NCI-H82 (cell line): ENCODE results near the gene SLC25A39.
A peak's percentile ranks its signal among the peaks of the same experiment; 100 is the strongest.

Source experiments
- DNase-seq: peaks from one replicate; lab custom pipeline; 2025; lab: John Stamatoyannopoulos, UW

Gene SLC25A39

GRCh38 chr17:44314524-44314868, 10.1 kb downstream of the SLC25A39 start:
- no peak for DNase-seq

- no peak for DNase-seq
These were observed 10.6 kb downstream of the SLC25A39 start for GRCh38 chr17:44314031-44314430.

DNA sequence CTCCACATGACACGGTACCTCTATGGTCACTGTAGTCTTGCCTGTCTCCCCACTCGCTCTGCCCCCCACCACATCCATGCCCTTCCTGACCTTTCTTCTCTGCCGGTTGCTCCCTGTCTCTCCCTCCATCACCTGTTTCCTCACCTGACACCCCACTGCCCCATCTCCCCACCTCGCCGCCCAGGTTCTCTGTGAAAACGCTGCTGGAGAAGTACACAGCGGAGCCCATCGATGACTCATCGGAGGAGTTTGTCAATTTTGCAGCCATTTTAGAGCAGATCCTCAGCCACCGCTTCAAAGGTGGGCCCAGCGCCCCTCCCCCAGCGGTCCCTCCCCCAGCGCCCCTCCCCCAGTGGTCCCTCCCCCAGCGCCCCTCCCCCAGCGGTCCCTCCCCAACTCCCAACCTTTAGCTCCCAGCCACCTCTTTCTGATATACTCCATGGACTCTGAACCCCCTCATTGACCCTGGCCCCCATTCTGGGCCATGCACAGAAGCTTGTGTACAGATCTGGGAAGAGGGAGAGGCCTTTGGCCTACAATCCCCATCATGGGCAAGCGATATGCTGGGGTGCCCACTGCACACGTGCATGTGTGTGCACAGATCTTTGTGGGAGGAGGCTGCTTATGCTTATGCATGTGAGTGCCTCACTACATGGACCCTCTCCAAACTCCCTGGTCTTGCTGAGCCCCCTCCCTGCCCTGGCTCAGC, 12.1 kb downstream of the SLC25A39 start:
- no peak for DNase-seq

GRCh38 chr17:44311562-44312181, 13.0 kb downstream of the SLC25A39 start:
- peak; percentile 51 for DNase-seq

- no peak for DNase-seq
These were observed 13.8 kb downstream of the SLC25A39 start for GRCh38 chr17:44310609-44311376.

DNA sequence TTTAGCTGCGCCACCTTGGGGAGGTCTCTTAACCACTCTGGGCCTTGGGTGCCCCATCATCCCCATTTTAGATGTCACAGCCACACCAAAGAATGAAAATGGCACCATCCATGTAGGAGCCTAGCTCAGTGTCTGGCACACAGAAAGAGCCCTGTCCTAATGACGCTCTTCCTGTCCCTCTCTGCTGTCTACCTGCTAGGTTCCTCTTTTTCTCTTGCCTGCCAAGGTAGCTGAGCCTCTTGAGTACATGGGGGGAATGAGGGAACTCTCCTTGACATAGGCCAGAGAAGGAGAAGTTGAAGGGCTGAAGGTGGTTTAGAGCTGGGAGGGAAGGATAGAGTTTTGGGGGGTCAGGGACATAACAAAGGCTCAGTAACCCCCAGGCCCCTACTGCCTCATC, 14.4 kb downstream of the SLC25A39 start:
- no peak for DNase-seq

DNA sequence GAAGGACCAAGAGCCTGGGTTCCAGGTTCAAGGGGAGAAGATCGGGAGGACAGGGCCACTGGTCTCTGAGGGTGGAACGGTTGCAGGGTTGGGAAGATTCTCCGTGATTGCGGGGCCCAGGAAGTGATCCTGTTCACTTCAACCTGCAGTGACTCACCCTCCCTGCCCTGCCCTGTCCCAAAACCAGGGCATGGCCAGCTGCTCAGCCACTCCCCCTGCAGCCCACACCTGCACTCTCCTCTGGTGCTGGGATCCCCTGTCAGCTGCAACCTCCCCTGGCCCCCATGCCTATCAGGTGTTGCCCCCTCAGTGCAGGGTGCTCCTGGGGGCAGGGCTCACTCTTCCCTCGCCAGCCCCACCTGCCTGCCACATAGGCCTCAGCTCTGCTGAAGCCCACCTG, 15.2 kb downstream of the SLC25A39 start:
- DNase-seq, result no peak

- peak; percentile 72 for DNase-seq
These were observed 15.8 kb downstream of the SLC25A39 start for GRCh38 chr17:44308865-44309264.

- peak; percentile 97 for DNase-seq
These were observed 16.3 kb downstream of the SLC25A39 start, which contains the start of gene RUNDC3A for GRCh38 chr17:44308320-44308818. Gene RUNDC3A, plus strand, starts transcription at chr17:44308601. Its CDS starts 232 bp downstream, at chr17:44308833.

DNA sequence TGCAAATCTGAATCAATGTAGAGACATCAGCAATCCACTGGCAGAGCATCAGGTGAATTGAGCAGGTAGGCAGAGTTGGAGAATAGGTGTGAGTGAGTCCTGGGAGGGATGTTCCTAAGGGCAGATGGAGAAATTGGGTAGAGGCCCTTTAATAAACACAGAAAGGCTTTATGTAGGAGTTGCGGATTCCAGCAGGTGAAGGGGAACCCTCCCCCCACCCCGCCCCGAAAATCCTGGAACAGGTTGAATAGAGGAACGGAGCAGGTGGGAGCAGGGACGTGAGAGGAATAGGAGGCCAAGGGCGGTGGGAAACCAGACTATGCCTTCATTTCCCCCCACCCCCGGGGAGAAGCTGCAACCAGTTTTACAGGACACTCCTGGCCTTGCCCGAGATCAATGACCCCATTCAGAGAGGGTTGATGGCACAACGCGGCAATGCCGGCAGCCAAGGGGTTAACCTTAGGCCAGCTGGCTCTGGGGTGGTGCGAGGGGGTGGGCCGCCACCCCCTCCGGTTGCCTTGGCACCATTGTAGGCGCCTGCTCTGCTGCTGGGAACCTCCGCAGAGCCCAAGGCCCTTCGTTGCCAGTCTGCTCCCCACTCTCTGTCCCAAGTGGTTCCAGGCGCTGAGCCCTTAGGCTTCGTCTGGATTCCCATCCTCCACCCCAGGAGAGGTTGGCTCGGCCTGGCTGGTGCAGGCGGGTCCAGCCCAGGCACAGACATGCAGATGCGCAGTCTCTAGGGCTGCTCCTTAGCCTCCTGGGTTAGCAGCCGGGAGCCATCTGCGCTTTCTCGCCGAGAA, 17.0 kb downstream of the SLC25A39 start:
- DNase-seq, result peak; percentile 96

GRCh38 chr17:44304651-44305050, 20.0 kb downstream of the SLC25A39 start:
- DNase-seq, result no peak

GRCh38 chr17:44297975-44298374, 26.6 kb downstream of the SLC25A39 start:
- DNase-seq, result no peak

DNA sequence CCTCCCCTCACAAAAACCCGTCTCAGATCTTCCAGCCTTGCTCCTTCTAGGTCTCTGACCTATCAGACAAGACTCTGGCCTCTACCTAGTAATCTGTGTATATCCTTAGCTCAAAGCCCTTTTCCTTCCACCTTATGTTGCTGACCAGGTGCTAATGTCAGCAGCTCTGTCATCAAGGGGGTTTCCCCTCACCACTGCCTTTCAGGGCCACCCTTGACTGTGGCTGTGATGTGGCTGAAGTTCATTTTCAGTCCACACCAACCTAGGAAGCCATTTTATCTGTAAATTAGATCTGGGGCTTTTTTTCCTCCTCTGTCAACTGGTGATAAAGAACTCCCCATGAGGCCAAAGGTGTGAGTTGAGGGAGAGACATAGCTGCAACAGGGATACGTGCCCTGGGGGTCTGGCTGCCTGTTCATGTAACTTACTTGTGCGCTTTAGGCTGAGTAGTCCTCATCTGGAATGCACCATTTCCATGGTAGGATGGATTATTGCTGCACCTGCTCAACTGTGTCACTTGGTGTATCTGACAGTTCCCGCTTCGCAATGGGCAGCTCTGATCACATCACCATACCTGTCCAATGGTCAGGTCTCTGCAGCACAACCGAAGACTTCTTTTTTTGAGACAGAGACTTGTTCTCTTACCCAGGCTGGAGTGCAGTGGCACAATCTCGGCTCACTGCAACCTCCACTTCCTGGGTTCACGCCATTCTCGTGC, 31.0 kb downstream of the SLC25A39 start:
- no peak for DNase-seq

- no peak for DNase-seq
These were observed 37.0 kb downstream of the SLC25A39 start for GRCh38 chr17:44287651-44288050.

DNA sequence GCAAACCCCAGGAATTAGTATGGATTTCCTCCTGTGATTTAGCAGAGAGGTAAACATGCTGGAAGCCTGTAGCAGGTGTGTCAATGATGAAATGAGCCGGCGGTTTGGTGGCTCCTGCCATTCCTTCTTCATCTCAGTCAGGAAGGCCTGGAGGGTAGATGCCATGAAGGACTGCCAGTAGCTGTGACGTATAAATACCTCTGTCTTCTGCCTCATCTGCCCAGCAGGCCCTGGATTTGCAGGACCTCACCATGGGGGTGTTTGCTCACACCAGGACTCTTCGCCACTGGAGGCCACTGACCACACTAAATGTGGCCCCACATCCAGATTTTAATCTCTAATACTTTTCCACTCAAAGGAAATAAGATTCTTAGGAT, 40.6 kb downstream of the SLC25A39 start:
- DNase-seq, result no peak

DNA sequence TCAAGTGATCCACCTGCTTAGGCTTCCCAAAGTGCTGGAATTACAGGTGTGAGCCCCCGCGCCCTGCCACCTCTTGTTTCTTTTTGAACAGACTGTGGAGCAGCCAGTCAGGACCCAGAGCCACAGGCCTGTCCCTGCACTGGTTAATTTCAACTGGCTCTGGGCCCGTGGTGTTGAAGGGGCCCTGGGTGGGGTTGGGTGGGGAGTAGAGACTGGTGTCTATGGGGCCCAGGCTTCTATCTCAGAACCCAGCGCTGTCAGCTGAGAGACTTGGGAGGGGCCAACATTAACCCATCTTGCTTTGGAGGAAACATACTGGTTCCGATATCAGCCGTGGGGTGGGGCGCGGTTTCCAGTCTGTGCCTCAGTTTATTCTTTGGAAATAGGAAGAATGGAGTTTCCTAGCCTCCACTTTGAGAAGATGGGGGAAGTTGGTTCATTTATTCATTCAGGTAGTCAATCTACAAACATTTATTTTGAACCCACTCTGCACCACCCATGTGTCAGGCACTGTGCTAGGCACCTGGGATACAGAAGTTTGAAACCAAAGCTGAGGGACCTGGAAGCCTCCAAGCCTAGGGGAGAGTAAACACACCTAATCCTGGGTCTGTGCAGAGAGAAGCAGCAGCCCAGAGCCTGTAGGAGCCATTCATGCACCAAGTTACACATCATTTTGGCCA, 41.1 kb downstream of the SLC25A39 start:
- DNase-seq, result no peak

DNA sequence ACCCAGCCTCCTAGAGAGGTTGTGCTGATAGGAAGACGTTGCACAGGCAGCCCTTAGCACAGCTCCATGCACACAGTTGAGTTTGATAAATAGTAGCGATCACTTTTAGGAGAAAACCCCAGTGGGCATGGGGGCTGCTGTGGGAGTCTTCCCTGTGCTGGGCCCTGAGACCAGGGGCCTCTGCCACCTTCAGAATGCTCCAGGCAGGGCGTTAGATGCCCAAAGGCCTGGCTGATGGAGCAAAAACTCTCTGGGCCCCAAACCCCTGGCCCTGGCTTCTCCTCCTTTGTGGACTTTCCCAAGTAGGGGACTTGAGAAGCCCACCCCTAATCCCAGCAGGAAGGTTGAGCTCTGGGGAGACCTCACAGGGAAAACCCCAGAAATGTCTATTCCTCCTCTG, 42.4 kb downstream of the SLC25A39 start:
- no peak for DNase-seq

DNA sequence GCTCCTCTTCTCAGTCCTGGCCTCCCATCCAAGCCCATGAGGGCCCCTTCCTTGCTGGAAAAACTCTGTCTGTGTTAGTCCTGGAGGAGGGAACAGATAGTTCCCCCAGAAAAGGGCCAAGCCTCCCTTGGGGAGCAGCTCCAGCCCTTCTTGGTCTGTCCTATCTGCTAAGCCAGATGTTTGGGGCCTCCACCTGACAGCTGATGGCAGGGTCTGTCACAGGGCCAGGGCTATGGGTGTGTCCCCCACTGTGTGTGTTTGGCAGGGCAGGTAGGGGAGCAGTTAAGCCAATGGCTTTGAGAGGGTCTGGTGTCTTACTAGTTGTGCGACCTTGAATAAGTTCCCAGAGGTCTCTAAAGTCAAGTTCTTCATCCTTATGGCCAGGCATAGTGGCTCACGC, 43.1 kb downstream of the SLC25A39 start:
- no peak for DNase-seq

DNA sequence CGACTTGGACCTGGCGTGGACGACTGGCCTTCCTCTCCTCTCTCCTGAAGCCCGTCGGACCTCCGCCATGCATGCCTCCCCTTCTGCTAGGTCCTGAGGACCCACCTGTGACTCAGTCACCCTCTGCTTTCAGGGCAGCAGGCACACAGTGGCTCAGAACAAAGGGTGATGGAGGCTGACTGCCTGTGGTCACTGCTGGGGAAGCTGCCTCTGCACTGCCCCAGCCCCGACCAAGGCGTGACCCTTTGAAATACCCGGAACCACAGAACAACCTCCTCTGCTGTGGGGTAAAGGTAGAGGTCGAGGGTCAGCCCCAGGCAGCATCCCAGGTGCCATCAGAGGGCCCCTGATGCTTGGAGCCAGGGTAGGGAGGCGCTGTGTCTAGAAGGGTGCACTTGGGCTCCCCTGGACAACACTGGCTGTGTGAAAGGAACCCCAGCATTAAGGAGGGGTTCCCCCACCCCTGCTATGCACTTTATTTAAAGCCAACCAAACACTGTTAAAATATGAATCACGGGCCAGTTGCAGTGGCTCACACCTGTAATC, 44.2 kb downstream of the SLC25A39 start:
- DNase-seq, result no peak

- no peak for DNase-seq
These were observed 44.8 kb downstream of the SLC25A39 start for GRCh38 chr17:44279666-44280391.
